ENCODE results near the gene DCTN1.

The DCTN1 gene

GRCh38 chr2:74413001-74413698 is 33.0 kb upstream of the DCTN1 start:
- no peak for DNase-seq (ENCODE audit: low read depth in 2 of 2)

- DNase-seq (ENCODE audit: low read depth in 2 of 2) = no peak
Observed at GRCh38 chr2:74407682-74408081, 27.6 kb upstream of the DCTN1 start.

GRCh38 chr2:74406035-74406434 is 25.9 kb upstream of the DCTN1 start:
- DNase-seq (ENCODE audit: low read depth in 2 of 2) = no peak

- DNase-seq (ENCODE audit: low read depth in 2 of 2) = no peak
Observed at GRCh38 chr2:74401891-74402290, 21.8 kb upstream of the DCTN1 start.

- no peak for DNase-seq (ENCODE audit: low read depth in 2 of 2)
Observed at GRCh38 chr2:74399785-74400184, 19.7 kb upstream of the DCTN1 start.

GRCh38 chr2:74396149-74396548 is 16.0 kb upstream of the DCTN1 start:
- DNase-seq (ENCODE audit: low read depth in 2 of 2) = no peak

GRCh38 chr2:74393525-74393924 is 13.4 kb upstream of the DCTN1 start:
- no peak for DNase-seq (ENCODE audit: low read depth in 2 of 2)

- DNase-seq (ENCODE audit: low read depth in 2 of 2) = no peak
Observed at GRCh38 chr2:74392449-74392743, 12.3 kb upstream of the DCTN1 start.

GRCh38 chr2:74391580-74392448 is 11.7 kb upstream of the DCTN1 start:
- peak; percentile 94 to 97 for DNase-seq (ENCODE audit: low read depth in 2 of 2)

GRCh38 chr2:74391209-74391579 is 11.1 kb upstream of the DCTN1 start:
- no peak for DNase-seq (ENCODE audit: low read depth in 2 of 2)

- DNase-seq (ENCODE audit: low read depth in 2 of 2) = no peak
Observed at GRCh38 chr2:74390606-74391005, 10.5 kb upstream of the DCTN1 start.

GRCh38 chr2:74387346-74387745 is 7.2 kb upstream of the DCTN1 start:
- no peak for DNase-seq (ENCODE audit: low read depth in 2 of 2)

GRCh38 chr2:74385396-74385795 is 5.3 kb upstream of the DCTN1 start:
- DNase-seq (ENCODE audit: low read depth in 2 of 2) = no peak

GRCh38 chr2:74384051-74384450 is 3.9 kb upstream of the DCTN1 start:
- DNase-seq (ENCODE audit: low read depth in 2 of 2) = no peak

GRCh38 chr2:74383254-74383653 is 3.1 kb upstream of the DCTN1 start:
- DNase-seq (ENCODE audit: low read depth in 2 of 2) = no peak

GRCh38 chr2:74381751-74382150 is 1.6 kb upstream of the DCTN1 start:
- no peak for DNase-seq (ENCODE audit: low read depth in 2 of 2)

GRCh38 chr2:74378007-74378406 is 2.1 kb downstream of the DCTN1 start:
- no peak for DNase-seq (ENCODE audit: low read depth in 2 of 2)

- DNase-seq (ENCODE audit: low read depth in 2 of 2) = no peak
Observed at GRCh38 chr2:74375838-74376237, 4.3 kb downstream of the DCTN1 start.

- DNase-seq (ENCODE audit: low read depth in 2 of 2) = no peak
Observed at GRCh38 chr2:74374509-74375205, 5.5 kb downstream of the DCTN1 start.

- no peak for DNase-seq (ENCODE audit: low read depth in 2 of 2)
Observed at GRCh38 chr2:74373985-74374384, 6.1 kb downstream of the DCTN1 start.

- DNase-seq (ENCODE audit: low read depth in 2 of 2) = no peak
Observed at GRCh38 chr2:74373221-74373676, 6.9 kb downstream of the DCTN1 start.

- no peak for DNase-seq (ENCODE audit: low read depth in 2 of 2)
Observed at GRCh38 chr2:74372674-74373073, 7.4 kb downstream of the DCTN1 start.

- DNase-seq (ENCODE audit: low read depth in 2 of 2) = no peak
Observed at GRCh38 chr2:74371421-74371820, 8.7 kb downstream of the DCTN1 start.

Measured in stimulated activated CD4-positive, alpha-beta T cell treated with anti-CD3 and anti-CD28 coated beads, Interleukin-1b, Interleukin-23, amount 100 ng/mL, for 4 hours (primary cell).